Right lobe of liver (tissue), 6 donors: ENCODE results near the gene MID1. TPM values are rescaled to one million over a fixed set of nuclear protein-coding genes. Genes with fewer than 3 reads are reported as not detected.

Source experiments
- ATAC-seq, 4 donors: fragments of 200-7000 bp; cut with Tn5 transposase; one replicate each; pipeline ENCODE4 v1.9.1; 2020; ENCODE audit warnings: mild to moderate bottlenecking in 4 of 4, moderate library complexity in 4 of 4
- DNase-seq, 3 donors: peaks; one replicate each; pipeline ENCODE4 v3.0.0-alpha.2; 2020
- H3K27ac ChIP-seq, 3 donors: fragments of 200-600 bp; one replicate each; pipeline ENCODE4 v1.8.0; 2022
- H3K27me3 ChIP-seq, 2 donors: fragments of 200-600 bp; one replicate each; pipeline ENCODE4 v1.8.0; 2022
- H3K36me3 ChIP-seq, 4 donors: fragments of 200-600 bp; sonication (generic) in 1 of 4; one replicate each; pipeline versions ENCODE4 v1.5.1 to v1.8.0; 2017 to 2022; ENCODE audit warnings: control low read depth in 1 of 4
- H3K4me1 ChIP-seq, 4 donors: fragments of 200-600 bp; sonication (generic) in 1 of 4; one replicate each; pipeline versions ENCODE4 v1.5.1 to v1.8.0; 2017 to 2022; ENCODE audit warnings: control low read depth in 1 of 4
- H3K4me3 ChIP-seq, 3 donors: fragments of 200-600 bp; one replicate each; pipeline ENCODE4 v1.8.0; 2022
- H3K9me3 ChIP-seq, 4 donors: fragments of 200-600 bp; sonication (generic) in 1 of 4; one replicate each; pipeline versions ENCODE4 v1.5.1 to v1.8.0; 2017 to 2022; ENCODE audit warnings: control low read depth in 1 of 4
- POLR2A ChIP-seq: fragments of 450-650 bp; IDR thresholded peaks from one replicate; pipeline ENCODE4 v1.6.1; 2017; ENCODE audit warnings: antibody characterized with exemption, mild to moderate bottlenecking
- WGBS: methylation state at CpG from one replicate; pipeline ENCODE4 v1.1.6; 2018; ENCODE audit warnings: low coverage, low lambda C conversion rate; ENCODE audit not compliant: insufficient coverage; ENCODE audit errors: missing lambda C conversion rate; 5-methylcytosine and 5-hydroxymethylcytosine counted together
- intact Hi-C, 2 donors: fragments of 100-400 bp; cut with DNase I; formaldehyde crosslinking; loops; one replicate each; pipeline versions ENCODE4 v1.11.2 to v1.14.1; 2022
- small RNA-seq, 2 experiments: library from RNA; depleted of rRNA; stranded (forward); fragments of <200 nt; gene quantifications; one replicate each; pipeline ENCODE3, GENCODE V24; 2016
- total RNA-seq, 6 experiments: library from RNA; depleted of rRNA in 2 of 6; stranded (reverse); fragments of >200 nt in 2 of 6; fragmentation: NEBNext Ultra II Directional in 3 of 6; extraction: Animal tissue kit (Norgen Biotek cat#: 25700) in 3 of 6; gene quantifications; one replicate each; pipeline versions ENCODE4 v1.1.0 to v1.2.4, GENCODE V29; 2016 to 2023
- TF ChIP-seq, protein P1 (sequence below), 4 donors: fragments of 200-600 bp in 3 of 4; fragments of 450-650 bp in 1 of 4; IDR thresholded peaks; one replicate each; pipeline versions ENCODE4 v1.5.1 to v1.8.0; 2016 to 2022; ENCODE audit warnings: antibody characterized with exemption in 4 of 4, mild to moderate bottlenecking in 2 of 4
- donor health status: DM: no; HTN: yes; CAD: no.
- donor health status: DM: no; HTN: no; CAD: no.
- donor health status: DM: no; HTN: no; CAD: no.
- donor health status: DM: no; HTN: yes; CAD: no.
- donor health status: DM: no; HTN: yes; CAD: no.

MID1 gene
- total RNA-seq, 6 experiments from 2014 or later, result 2.2 to 10.0 (median 4.6) TPM

- no peaks in the 10 kb centered on the region for H3K36me3 ChIP-seq
- TF ChIP-seq POLR2A, result no peak
- TF ChIP-seq, protein P1, sequence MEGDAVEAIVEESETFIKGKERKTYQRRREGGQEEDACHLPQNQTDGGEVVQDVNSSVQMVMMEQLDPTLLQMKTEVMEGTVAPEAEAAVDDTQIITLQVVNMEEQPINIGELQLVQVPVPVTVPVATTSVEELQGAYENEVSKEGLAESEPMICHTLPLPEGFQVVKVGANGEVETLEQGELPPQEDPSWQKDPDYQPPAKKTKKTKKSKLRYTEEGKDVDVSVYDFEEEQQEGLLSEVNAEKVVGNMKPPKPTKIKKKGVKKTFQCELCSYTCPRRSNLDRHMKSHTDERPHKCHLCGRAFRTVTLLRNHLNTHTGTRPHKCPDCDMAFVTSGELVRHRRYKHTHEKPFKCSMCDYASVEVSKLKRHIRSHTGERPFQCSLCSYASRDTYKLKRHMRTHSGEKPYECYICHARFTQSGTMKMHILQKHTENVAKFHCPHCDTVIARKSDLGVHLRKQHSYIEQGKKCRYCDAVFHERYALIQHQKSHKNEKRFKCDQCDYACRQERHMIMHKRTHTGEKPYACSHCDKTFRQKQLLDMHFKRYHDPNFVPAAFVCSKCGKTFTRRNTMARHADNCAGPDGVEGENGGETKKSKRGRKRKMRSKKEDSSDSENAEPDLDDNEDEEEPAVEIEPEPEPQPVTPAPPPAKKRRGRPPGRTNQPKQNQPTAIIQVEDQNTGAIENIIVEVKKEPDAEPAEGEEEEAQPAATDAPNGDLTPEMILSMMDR (IDR thresholded peaks at IDR 0.05), result no peak
- no peak overlapping the region for H3K4me3 ChIP-seq
- 63% methylated on average over 6 of the region's 6 CpGs for WGBS
- H3K27me3 ChIP-seq, result no peaks in the 10 kb centered on the region
- ATAC-seq, result no peak
- no peaks in the 10 kb centered on the region for H3K9me3 ChIP-seq
- H3K4me1 ChIP-seq, result no peaks in the 10 kb centered on the region
- H3K27ac ChIP-seq, result no peak overlapping the region
- intact Hi-C loops, result no loop called here
- no peak for DNase-seq
Measured at GRCh38 chrX:10395643-10396042, 224.7 kb downstream of the MID1 start.

Small RNA genes within 50 kb of the gene (small RNA-seq; reads per million reads assigned to genes)
- 0 reads per million in 2 experiments for gene RNU6-800P
